Uterus (tissue), 2 donors: ENCODE results near the gene KRT33A.

Experiments used
- POLR2A ChIP-seq, 2 donors: fragments of 450-650 bp; IDR thresholded peaks; one replicate each; pipeline ENCODE4 v1.6.1; 2016; ENCODE audit warnings: antibody characterized with exemption in 2 of 2, mild to moderate bottlenecking in 1 of 2, moderate library complexity in 1 of 2
- TF ChIP-seq, protein P1 (sequence below), 4 experiments: fragments of 200-600 bp in 2 of 4; fragments of 450-650 bp in 2 of 4; sonication (generic) in 2 of 4; IDR thresholded peaks; one replicate each; pipeline ENCODE4 v1.5.1; 2016 to 2019; ENCODE audit warnings: antibody characterized with exemption in 4 of 4, mild to moderate bottlenecking in 2 of 4, moderate library complexity in 1 of 4

DNA sequence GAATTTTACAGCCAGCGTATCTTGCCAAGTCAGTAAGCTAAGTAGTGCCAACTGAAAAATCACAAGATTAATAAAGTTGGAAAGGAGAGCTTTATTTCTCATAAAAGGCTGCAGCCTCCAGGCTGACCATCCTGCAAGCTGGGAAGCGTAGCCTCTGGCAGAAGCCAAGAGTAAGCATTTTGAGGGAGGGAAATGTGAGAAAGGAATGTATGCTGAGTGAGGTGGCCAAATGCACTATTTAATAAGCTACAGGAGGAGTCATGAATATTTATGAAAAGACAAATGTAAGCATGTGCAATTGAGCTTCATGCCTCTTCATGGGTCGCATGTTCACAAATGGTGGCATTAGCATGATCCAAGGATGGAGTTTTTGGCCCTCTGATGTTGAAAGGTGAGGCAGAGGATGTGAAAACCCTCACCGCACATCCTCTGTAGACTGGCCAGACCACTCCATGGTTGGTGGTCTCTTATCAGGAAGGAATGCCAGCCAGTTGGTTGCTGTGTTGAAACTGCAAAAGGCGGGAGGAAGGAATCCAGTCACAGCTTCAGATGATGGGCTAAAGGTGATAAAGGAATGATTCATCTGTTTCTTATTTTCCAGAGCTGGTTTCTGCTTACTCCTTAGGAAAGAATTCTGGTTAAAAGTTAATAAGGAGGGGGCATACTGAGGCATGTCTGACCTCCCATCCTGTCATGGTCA, 9.8 kb upstream of the KRT33A start:
- TF ChIP-seq, protein P1, sequence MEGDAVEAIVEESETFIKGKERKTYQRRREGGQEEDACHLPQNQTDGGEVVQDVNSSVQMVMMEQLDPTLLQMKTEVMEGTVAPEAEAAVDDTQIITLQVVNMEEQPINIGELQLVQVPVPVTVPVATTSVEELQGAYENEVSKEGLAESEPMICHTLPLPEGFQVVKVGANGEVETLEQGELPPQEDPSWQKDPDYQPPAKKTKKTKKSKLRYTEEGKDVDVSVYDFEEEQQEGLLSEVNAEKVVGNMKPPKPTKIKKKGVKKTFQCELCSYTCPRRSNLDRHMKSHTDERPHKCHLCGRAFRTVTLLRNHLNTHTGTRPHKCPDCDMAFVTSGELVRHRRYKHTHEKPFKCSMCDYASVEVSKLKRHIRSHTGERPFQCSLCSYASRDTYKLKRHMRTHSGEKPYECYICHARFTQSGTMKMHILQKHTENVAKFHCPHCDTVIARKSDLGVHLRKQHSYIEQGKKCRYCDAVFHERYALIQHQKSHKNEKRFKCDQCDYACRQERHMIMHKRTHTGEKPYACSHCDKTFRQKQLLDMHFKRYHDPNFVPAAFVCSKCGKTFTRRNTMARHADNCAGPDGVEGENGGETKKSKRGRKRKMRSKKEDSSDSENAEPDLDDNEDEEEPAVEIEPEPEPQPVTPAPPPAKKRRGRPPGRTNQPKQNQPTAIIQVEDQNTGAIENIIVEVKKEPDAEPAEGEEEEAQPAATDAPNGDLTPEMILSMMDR (IDR thresholded peaks at IDR 0.05), result no peak
- no peak for TF ChIP-seq POLR2A (IDR thresholded peaks at IDR 0.05)
